Measurements from ENCODE around the gene TLR2. TPM values are rescaled to one million over a fixed set of nuclear protein-coding genes. Genes with fewer than 3 reads are reported as not detected.

Gene TLR2
- polyA plus RNA-seq, 3 donors = 133 to 187 (median 162) TPM

DNA sequence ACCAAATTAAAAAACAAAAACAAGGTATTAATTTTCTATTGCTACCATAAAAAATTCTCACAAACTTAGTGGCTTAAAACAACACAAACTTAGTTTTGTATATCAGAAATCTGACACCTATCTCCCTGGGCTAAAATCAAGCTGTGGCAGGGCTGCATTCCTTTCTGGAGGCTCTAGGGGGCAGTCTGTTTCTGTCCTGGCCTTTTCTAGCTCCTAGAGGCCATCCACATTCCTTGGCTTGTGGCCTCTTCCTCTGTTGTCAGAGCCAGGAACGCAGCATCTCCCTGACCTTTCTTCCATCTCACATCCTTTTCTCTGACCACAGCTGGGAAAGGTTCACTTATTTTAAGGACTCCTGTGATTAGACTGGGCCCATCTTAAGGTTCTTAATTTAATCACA lies 38.9 kb upstream of the TLR2 start:
- peaks cover 70% of the 10 kb centered on the region for H3K79me2 ChIP-seq (ENCODE audit: insufficient read depth, low read length)
- peak overlapping the region in 1 of 2 donors; percentile 71 for H3K27ac ChIP-seq (ENCODE audit: low read depth in 1 of 2, low read length in 2 of 2)
- H3K4me1 ChIP-seq (ENCODE audit: control insufficient read depth in 1 of 2, insufficient read depth in 2 of 2, low read length in 2 of 2) = peaks cover 64 to 84% of the 10 kb centered on the region in 2 donors
- H3K27me3 Mint-ChIP-seq (ENCODE audit: low read depth in 3 of 3) = peaks cover 0 to 2% (median 0%) of the 10 kb centered on the region in 3 donors
- peaks cover 6 to 8% of the 10 kb centered on the region in 2 donors for H3K9me3 ChIP-seq (replicated peaks in 1 of 2; ENCODE audit: control insufficient read depth in 1 of 2, insufficient read depth in 1 of 2, low read length in 2 of 2)
- no peak overlapping the region for H3K4me3 ChIP-seq (replicated peaks in 1 of 3; ENCODE audit: low read depth in 2 of 3, low read length in 3 of 3)
- H3K27me3 ChIP-seq (ENCODE audit: control insufficient read depth in 2 of 2, insufficient read depth in 2 of 2, low read length in 2 of 2) = no peaks in the 10 kb centered on the region
- DNase-seq = no peak
- H3K27ac Mint-ChIP-seq = peak overlapping the region in 6 of 7 donors; percentile 38 to 88 (median 76)
- peaks cover 74% of the 10 kb centered on the region for H3K4me1 Mint-ChIP-seq
- WGBS (ENCODE audit: insufficient coverage) = no CpG with 5 or more reads among the region's 1 CpG
- H2AFZ ChIP-seq (ENCODE audit: insufficient read depth, low read depth, low read length, poor library complexity, severe bottlenecking) = no peak overlapping the region
- no peak overlapping the region for H3K4me3 Mint-ChIP-seq
- no peaks in the 10 kb centered on the region for H4K20me1 ChIP-seq (ENCODE audit: insufficient read depth, low read length)
- intact Hi-C loops (cut with micrococcal nuclease) = no loop called here
- H3K9ac ChIP-seq (ENCODE audit: insufficient read depth, low read length, poor library complexity, severe bottlenecking) = no peak overlapping the region
- H3K36me3 ChIP-seq (replicated peaks in 1 of 2; ENCODE audit: control insufficient read depth in 1 of 2, insufficient read depth in 2 of 2, low read length in 2 of 2) = no peaks in the 10 kb centered on the region
- H3K9me3 Mint-ChIP-seq = peaks cover 5 to 11% (median 8%) of the 10 kb centered on the region in 7 donors
- H3K4me2 ChIP-seq (replicated peaks; ENCODE audit: extremely low read depth, low read length, poor library complexity, severe bottlenecking) = no peak overlapping the region
- TF ChIP-seq, protein P1, sequence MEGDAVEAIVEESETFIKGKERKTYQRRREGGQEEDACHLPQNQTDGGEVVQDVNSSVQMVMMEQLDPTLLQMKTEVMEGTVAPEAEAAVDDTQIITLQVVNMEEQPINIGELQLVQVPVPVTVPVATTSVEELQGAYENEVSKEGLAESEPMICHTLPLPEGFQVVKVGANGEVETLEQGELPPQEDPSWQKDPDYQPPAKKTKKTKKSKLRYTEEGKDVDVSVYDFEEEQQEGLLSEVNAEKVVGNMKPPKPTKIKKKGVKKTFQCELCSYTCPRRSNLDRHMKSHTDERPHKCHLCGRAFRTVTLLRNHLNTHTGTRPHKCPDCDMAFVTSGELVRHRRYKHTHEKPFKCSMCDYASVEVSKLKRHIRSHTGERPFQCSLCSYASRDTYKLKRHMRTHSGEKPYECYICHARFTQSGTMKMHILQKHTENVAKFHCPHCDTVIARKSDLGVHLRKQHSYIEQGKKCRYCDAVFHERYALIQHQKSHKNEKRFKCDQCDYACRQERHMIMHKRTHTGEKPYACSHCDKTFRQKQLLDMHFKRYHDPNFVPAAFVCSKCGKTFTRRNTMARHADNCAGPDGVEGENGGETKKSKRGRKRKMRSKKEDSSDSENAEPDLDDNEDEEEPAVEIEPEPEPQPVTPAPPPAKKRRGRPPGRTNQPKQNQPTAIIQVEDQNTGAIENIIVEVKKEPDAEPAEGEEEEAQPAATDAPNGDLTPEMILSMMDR (IDR thresholded peaks at IDR 0.05) = peak; percentile 31
- H3K36me3 Mint-ChIP-seq = peaks cover 6 to 19% of the 10 kb centered on the region in 2 donors

DNA sequence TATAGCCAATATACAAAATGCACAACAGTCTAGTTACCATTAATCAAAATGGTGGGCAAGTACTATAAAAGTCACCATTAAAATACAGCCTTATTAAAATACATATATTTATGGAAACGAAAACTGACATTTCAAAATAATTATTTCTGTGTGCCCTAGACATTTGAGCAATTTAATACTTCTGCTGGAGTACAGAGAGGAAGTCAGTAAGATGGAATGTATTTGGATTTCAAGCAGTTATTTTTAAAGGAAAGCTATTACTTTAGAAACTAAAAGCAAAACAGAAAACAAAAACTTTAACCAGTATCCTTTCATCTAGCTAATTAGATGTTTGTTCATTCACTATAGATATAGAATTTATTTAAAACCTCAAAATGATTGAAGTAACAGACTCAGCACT lies 37.8 kb upstream of the TLR2 start:
- no CpG with 5 or more reads among the region's 1 CpG for WGBS (ENCODE audit: insufficient coverage)
- H3K9me3 ChIP-seq (replicated peaks in 1 of 2; ENCODE audit: control insufficient read depth in 1 of 2, insufficient read depth in 1 of 2, low read length in 2 of 2) = peaks cover 6 to 8% of the 10 kb centered on the region in 2 donors
- peaks cover 78% of the 10 kb centered on the region for H3K4me1 Mint-ChIP-seq
- intact Hi-C loops (cut with micrococcal nuclease) = no loop called here
- no peak overlapping the region for H3K4me3 Mint-ChIP-seq
- no peaks in the 10 kb centered on the region for H3K36me3 ChIP-seq (replicated peaks in 1 of 2; ENCODE audit: control insufficient read depth in 1 of 2, insufficient read depth in 2 of 2, low read length in 2 of 2)
- H3K4me1 ChIP-seq (ENCODE audit: control insufficient read depth in 1 of 2, insufficient read depth in 2 of 2, low read length in 2 of 2) = peaks cover 75 to 93% of the 10 kb centered on the region in 2 donors
- H3K27me3 Mint-ChIP-seq (ENCODE audit: low read depth in 3 of 3) = peaks cover 0 to 2% (median 0%) of the 10 kb centered on the region in 3 donors
- H3K36me3 Mint-ChIP-seq = peaks cover 11 to 12% of the 10 kb centered on the region in 2 donors
- no peaks in the 10 kb centered on the region for H3K27me3 ChIP-seq (ENCODE audit: control insufficient read depth in 2 of 2, insufficient read depth in 2 of 2, low read length in 2 of 2)
- peak overlapping the region in 6 of 7 donors; percentile 77 to 86 (median 82) for H3K27ac Mint-ChIP-seq
- TF ChIP-seq, protein P1 (IDR thresholded peaks at IDR 0.05) = no peak
- H3K9me3 Mint-ChIP-seq = peaks cover 4 to 13% (median 8%) of the 10 kb centered on the region in 7 donors
- no peak overlapping the region for H2AFZ ChIP-seq (ENCODE audit: insufficient read depth, low read depth, low read length, poor library complexity, severe bottlenecking)
- H3K79me2 ChIP-seq (ENCODE audit: insufficient read depth, low read length) = peaks cover 78% of the 10 kb centered on the region
- H3K4me2 ChIP-seq (replicated peaks; ENCODE audit: extremely low read depth, low read length, poor library complexity, severe bottlenecking) = peak overlapping the region; percentile 4
- H4K20me1 ChIP-seq (ENCODE audit: insufficient read depth, low read length) = no peaks in the 10 kb centered on the region
- H3K9ac ChIP-seq (ENCODE audit: insufficient read depth, low read length, poor library complexity, severe bottlenecking) = no peak overlapping the region
- peak overlapping the region in 1 of 2 donors; percentile 71 for H3K27ac ChIP-seq (ENCODE audit: low read depth in 1 of 2, low read length in 2 of 2)
- no peak for DNase-seq
- peak overlapping the region in 1 of 3 experiments; percentile 11 for H3K4me3 ChIP-seq (replicated peaks in 1 of 3; ENCODE audit: low read depth in 2 of 3, low read length in 3 of 3)
